ENCODE data around the gene FGGY.

Gene FGGY

DNA sequence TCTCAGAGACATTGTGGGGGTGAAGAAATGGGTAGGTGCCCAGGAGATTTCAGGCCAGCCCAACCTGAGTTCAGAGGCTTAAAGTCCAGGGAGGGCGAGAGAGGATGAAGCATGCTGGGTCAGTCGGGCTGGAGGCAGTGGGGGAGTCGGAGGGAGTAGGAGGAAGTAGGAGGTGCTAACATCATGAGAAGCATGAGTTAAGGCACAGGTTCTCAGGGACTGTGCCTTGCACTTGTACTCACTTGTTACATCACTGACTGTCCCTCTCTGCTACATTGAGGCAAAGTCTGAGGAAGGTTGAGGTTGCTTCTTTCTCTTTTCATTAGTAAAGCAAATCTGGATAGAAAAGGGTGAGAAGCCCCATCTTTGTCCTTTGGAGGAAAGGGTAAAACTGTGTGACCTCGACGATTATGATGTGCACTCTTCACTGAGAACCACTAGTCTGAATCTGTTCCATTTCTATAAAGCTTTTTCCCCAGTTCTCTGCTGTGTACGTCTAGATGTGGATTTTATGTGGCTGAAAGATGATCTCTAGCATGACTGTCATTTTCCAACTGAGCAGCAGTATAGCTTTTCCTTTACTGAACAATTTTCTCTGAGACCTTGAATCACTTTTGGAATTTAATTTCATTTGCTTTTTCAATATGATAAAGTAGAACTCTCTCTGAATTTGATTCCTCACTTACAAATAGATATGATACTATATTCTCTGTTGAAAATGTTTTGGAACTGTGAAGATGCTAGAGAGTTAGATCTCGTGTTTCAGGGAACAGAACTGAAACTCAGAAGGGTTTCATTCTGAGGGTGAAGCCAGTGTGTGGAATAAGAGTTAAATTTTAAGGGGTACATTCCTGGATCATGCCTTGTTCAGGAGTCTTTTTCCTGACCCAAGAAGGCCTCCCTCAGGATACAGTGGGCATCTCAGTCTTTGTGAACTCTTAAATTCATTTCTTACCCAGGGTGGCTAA is 94.6 kb downstream of the FGGY start:
- DNase-seq: no peak

- DNase-seq: no peak
Measured at GRCh38 chr1:59393211-59394180, 96.6 kb downstream of the FGGY start.

DNA sequence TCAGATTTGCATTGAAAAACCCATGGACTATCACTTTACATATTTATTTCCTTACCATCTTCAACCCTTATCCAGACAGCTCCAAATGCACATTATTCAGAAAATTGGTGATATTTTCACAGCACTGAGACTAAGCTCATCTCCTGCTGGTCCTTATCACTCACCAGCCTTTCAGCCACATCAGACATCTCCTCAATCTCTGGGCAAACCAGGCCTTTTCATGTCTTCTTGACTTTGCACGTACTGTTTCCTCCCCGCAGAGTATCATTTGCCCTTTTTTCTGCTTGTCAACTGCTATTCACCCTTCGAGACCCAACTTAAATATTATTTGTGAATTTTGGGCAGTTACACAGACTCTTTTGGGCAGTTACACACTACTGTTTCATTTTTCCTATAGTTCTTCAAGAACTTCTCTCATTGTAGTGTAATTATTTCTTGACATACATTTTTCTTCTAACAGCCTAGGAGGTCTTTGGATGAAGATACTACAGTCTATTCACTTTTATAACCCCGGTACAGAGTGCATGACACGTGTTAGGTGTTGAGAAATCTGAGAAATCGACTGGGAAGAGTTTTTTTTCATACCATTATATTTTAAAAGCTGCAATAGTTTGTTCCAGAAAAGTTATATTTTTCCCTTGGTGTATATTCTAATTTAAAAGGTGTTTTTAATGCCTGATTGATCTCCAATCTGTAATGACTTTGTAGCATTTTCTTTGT is 98.0 kb downstream of the FGGY start:
- DNase-seq: no peak

GRCh38 chr1:59396387-59396786 is 99.5 kb downstream of the FGGY start:
- no peak for DNase-seq

- no peak for DNase-seq
Measured at GRCh38 chr1:59397139-59397858, 100.4 kb downstream of the FGGY start.

GRCh38 chr1:59399642-59400041 is 102.7 kb downstream of the FGGY start:
- no peak for DNase-seq

DNA sequence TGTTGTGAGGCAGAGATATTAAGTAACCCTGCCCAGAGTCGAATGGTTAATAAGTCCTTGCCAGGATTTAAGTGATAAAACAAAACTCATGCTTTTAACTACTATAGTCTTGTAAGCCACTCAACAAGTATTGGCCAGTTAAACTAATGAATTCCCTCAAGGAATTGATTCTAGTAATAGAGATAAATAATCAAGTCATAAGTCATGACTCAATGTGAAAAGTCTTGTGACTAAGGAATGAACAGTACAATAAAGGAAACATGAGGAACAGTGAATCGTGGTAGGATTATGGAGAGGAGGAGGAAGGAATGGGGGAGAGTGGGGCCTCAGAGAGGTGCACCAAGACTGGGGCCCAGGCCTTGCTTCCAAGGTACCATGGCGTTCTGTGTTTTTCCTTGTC is 104.7 kb downstream of the FGGY start:
- DNase-seq: no peak

DNA sequence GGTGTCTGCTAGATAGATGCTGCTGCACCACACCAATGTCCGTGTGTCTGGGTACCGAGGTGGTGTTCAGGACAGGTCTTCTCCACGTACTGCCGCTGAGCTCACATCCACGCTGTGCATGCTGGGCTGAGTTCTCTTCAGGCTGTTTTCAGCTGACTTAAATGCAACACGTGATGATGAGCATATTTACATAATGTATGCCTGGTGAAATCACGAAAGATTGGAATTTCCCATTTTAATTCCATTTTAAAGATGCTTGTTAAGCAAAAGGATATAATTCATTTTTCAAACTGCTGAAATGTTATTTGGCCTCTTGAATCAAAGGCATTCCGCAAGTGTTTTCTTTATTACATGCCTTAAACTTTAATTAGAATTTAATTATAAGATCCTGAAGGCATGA is 107.9 kb downstream of the FGGY start:
- no peak for DNase-seq

DNA sequence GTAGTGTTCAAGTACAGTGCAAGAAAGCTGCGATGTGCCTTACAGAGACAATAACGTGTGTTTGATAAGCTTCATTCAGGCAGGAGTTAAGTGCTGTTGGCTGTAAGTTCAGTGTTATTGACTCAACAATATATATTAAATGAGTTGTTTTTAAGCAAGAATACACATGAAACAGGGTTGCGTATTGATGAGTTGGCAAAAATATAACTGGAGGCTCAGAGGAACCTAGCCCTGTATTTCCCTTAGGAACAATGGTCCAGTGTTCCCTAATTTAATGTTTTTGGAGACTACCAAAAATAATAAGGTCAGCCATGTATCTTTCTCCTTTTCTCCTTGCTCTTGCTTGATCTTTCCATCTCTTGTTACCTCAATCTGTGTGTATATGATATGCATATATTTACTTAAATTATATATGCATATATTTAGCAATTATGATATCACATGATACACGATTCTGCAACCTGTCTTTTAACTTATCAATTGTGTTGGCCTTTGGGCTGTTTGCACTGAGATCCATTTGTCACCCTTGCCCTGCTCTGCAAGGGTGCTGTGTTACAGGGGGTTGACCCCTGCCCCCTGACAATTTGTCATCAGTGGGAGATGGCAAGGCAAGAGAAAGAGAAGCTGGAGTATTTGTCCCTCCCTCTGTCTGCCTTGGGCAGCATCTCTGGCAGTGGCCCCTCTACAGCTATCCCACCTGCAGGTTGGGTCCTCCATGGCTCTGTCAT is 109.7 kb downstream of the FGGY start:
- DNase-seq: no peak

DNA sequence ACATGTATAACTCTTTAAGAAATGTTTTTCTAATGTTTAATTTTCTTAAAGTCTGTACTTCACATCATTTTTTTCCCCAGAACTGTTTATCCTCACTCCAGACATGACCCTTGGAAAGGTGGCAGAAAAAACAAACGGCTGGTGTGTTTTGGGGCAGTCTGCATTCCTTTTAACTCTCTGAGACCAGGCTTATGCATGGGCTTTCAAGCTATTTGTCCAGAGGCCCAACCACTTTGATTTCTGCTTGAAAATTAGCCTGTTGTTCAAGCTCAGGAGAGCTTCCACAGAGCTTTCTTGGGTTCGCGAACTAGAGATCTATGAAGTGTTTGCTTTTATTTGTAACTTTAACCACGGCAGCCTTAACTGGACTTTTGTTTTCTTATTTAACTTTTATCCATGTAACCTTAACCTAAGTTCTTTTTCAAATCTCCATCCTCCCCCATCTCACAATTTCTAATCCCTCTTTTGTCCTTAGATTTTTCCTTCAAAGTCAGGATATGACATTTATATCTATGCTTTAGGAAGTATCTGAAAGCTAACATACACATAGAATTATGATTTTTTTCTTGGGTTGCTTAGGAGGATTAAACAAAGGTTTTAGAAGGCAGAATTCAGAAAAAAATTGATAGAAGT is 111.8 kb downstream of the FGGY start:
- DNase-seq: no peak

- no peak for DNase-seq
Measured at GRCh38 chr1:59409549-59409948, 112.7 kb downstream of the FGGY start.

DNA sequence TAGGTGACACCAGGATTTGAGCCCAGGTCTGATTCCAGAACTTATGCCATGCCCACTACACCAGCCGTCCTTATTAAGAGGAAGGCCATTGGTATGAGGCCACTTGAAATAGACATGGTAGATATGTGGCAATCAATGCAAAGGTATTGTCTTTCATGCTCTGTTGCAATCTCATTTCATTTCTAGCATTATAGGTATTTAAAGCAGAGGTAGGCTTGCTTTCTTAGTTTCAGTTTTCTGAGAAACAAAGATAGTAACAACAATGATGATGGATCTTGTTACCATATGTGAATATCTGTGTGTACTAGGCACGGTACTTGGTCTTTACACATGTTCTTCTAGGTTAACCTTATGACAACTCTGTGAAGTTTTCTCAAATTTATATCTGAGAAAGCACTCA is 113.1 kb downstream of the FGGY start:
- DNase-seq: no peak

DNA sequence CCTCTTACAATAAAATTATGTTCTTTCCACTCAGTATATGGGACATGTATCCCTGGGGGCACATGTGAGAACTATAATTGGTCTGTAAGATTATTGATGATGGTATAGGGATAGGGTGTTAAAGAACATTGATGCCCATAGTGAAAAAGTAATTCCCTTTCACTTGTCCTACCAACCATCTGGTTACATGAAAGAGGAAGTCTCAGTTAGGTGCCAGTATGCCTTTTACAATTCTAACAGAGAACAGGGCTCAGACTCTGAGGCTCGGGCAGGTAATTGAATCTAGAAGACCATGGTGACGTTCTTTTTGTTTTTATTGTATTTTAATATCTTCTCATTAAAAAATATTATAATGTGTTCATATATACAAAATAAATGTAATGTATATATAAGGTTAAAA is 113.6 kb downstream of the FGGY start:
- no peak for DNase-seq

DNA sequence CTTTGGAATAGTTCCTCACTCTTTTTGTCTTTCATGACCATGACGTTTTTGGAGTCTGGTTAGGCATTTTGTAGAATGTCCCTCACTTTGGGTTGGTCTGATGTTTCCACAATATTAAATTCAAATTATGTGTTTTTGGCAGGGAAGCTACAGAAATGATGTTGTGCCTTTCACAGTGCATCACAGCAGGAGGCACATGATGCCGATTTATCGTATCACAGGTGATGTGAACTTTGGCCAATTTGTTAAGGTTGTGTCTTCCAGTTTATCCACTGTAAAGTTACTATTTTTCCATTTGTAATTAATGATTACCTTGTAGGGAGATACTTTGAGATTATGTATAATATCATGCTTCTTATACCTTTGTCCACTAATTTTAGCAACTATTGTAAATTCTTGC is 114.3 kb downstream of the FGGY start:
- no peak for DNase-seq

GRCh38 chr1:59412718-59413326 is 115.9 kb downstream of the FGGY start:
- DNase-seq: no peak

GRCh38 chr1:59413327-59413720 is 116.4 kb downstream of the FGGY start:
- no peak for DNase-seq

DNA sequence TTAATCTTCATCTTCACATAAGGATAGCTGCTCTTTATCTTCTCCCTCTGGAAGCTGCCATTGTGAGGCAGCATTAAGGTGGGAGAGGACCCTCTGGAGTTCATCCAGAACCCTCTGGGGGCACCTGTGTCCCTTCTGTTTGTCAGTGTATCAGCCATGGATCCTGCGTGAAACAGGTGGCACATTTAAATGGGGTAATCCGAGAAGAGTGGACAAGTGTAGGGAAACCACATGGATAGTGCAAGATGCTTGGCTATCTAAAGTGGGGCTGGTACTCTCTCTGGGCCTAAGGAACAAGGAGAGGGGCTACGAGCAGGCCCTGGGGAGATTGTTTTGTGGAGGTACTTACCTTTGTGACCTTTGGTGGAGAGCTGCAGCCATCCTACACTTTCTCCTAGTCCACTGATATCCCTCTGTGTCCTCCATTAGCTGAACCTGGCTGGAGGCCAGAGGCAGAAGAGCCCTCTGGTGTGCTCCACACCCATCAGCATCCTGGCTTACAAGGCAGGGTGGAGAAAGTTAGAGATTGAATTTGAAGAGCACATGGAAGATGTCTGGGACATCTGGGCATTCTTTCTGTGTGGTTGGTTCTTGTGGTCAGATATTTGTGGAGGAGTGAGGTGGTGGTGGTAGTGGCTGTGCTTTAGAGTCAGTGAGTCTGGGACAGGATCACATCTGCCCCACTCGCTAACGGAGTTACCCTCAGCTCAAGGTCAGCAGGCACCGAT is 117.7 kb downstream of the FGGY start:
- no peak for DNase-seq

- no peak for DNase-seq
Measured at GRCh38 chr1:59415286-59415850, 118.5 kb downstream of the FGGY start.

DNA sequence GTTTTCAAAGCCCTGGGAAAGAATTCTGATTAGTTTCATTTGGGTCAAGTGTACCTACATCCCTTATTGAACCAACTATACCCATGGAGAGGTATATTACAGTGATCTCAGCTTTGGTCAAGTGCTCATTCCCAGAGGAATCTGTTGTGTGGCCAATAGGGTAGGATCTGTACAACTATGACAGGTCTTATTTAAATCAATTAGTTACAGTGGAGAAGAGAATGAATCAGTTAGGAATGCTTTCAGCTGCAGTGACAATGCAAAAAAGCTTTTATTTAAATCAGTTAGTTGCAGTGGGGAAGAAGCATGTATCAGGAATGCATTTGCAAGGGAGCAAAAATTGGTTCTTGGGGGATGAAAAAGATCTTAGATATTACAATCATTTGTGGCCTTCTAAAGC is 119.0 kb downstream of the FGGY start:
- no peak for DNase-seq

DNA sequence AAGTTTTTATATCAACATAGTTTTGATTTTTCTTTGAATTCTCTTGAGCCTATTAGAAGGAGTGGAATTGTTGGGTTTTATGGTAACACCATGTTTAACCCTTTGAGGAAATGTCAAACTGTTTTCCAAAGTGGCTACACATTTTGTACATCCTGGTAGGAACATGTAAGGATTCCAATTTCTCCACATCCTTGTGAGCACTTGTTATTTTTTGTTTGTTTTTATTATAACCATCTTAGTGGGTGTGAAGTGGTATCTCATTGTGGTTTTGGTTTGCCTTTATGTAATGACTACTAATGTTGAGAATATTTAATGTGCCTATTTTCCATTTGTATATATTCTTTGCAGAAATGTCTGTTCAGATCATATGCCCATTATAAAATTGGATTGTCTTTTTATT is 120.5 kb downstream of the FGGY start:
- no peak for DNase-seq
